ENCODE data around the gene POPDC3. TPM values are rescaled to one million over a fixed set of nuclear protein-coding genes. Genes with fewer than 3 reads are reported as not detected.
"Not testable (repeated sequence)": the region's sequence is repeated elsewhere in the genome, so short reads cannot be mapped to it uniquely, and the experiment has no call there.

The POPDC3 gene
- total and polyA plus RNA-seq, 2 of the 4 experiments (the other 2 are of a cell fraction), result 22.7 to 25.8 TPM

GRCh38 chr6:105221219-105221618, 41.4 kb upstream of the POPDC3 start:
- H2AK9ac ChIP-seq (replicated peaks; ENCODE audit: low read depth, low read length, poor library complexity); H4K20me1 ChIP-seq (ENCODE audit: insufficient read depth, low read length); dilution Hi-C loops (cut with HindIII; ENCODE audit: low sequenced_read_pairs, unreplicated experiment); H4K8ac ChIP-seq (ENCODE audit: low read depth in 2 of 2, low read length in 2 of 2); H3K18ac ChIP-seq (ENCODE audit: low read depth, low read length); H2BK120ac ChIP-seq (ENCODE audit: low read depth, low read length); H2BK15ac ChIP-seq (ENCODE audit: low read depth, low read length); H3K79me1 ChIP-seq (ENCODE audit: low read depth in 1 of 2, low read length in 2 of 2); H3K9me3 ChIP-seq (ENCODE audit: control insufficient read depth, insufficient read depth, low read length); H4K91ac ChIP-seq (ENCODE audit: insufficient read depth, low read depth, low read length); H3K14ac ChIP-seq (replicated peaks; ENCODE audit: low read depth, low read length); H2BK5ac ChIP-seq (ENCODE audit: low read depth, low read length, poor library complexity, severe bottlenecking); H4K5ac ChIP-seq (ENCODE audit: low read depth, low read length); H3K27me3 ChIP-seq (ENCODE audit: control insufficient read depth, insufficient read depth, low read length); H3K4ac ChIP-seq (ENCODE audit: low read depth, low read length); H3K9me1 ChIP-seq (ENCODE audit: insufficient read depth, low read length); CTCF ChIA-PET; H3K9ac ChIP-seq (ENCODE audit: low read depth, low read length); H2AK5ac ChIP-seq (ENCODE audit: low read depth, low read length); H3K4me1 ChIP-seq (ENCODE audit: control insufficient read depth, insufficient read depth, low read length); H2BK20ac ChIP-seq (ENCODE audit: low read depth, low read length); BruUV-seq (replicated peaks); in situ Hi-C loops (cut with MboI; ENCODE audit: low sequenced_read_pairs); H3K27ac ChIP-seq (ENCODE audit: insufficient read depth, low read length); intact Hi-C loops (cut with micrococcal nuclease); ATAC-seq (ENCODE audit: low read depth); POLR2A ChIA-PET (ENCODE audit: unreplicated experiment); H3K4me3 ChIP-seq (ENCODE audit: insufficient read depth, low read depth, low read length); H3K23ac ChIP-seq (ENCODE audit: low read depth, low read length); H3K4me2 ChIP-seq (ENCODE audit: low read depth, low read length); H2AFZ ChIP-seq (replicated peaks; ENCODE audit: low read length, poor library complexity); H3K36me3 ChIP-seq (ENCODE audit: control insufficient read depth, insufficient read depth, low read length); H3K56ac ChIP-seq (ENCODE audit: extremely low read depth, insufficient read depth, low read length): not testable (repeated sequence)
- peak; percentile 22 for DNase-seq
- no CpG with 5 or more reads among the region's 2 CpGs for WGBS, 2 experiments (ENCODE audit: extremely low coverage in 2 of 2, insufficient read length in 1 of 2)

Data from IMR-90 (cell line).